SK-N-MC (cell line): ENCODE data around the gene AP5S1.

Experiments used
- EZH2 ChIP-seq: fragments of 200-600 bp; sonication (generic); IDR thresholded peaks from one replicate; pipeline ENCODE4 v1.6.1; 2017; ENCODE audit warnings: antibody characterized with exemption
- FOXP2 ChIP-seq: optimal IDR thresholded peaks from 2 replicates; pipeline ENCODE3; 2011; ENCODE audit warnings: mild to moderate bottlenecking, moderate library complexity; ENCODE audit not compliant: insufficient read depth; ENCODE audit errors: extremely low read length, control extremely low read depth
- POLR2AphosphoS5 ChIP-seq: IDR thresholded peaks from 2 replicates; pipeline ENCODE4 v1.6.1; 2012; ENCODE audit warnings: mild to moderate bottlenecking, low read depth, low read length, borderline replicate concordance

DNA sequence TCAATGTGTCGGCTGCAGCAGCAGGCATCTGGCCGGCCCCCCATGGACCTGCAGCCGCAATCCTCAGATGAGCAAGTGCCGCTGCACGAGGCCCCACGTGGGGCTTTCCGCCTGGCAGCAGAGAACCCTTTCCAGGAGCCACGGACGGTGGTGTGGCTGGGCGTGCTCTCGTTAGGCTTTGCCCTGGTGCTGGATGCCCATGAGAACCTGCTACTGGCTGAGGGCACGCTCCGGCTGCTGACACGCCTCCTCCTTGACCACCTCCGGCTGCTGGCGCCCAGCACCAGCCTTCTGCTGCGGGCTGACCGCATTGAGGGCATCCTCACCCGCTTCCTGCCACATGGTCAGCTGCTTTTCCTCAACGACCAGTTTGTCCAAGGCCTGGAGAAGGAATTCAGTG, 3.5 kb downstream of the AP5S1 start:
- TF ChIP-seq EZH2 (no peak), POLR2AphosphoS5 (no peak), FOXP2 (no peak)
